GM21723 (cell line): ENCODE results near the gene HNRNPU.

Experiments used
- ATAC-seq: cut with Tn5 transposase; IDR thresholded peaks from one replicate; pipeline ENCODE4 v1.9.1; 2021; ENCODE audit warnings: mild to moderate bottlenecking, moderate library complexity; ENCODE audit not compliant: unreplicated experiment

The HNRNPU gene

GRCh38 chr1:244864253-244865027, at the start of gene HNRNPU:
TSS of gene HNRNPU (minus strand) at chr1:244864543. CDS start at chr1:244864307, 236 bp downstream.
- ATAC-seq: peak; percentile 71

DNA sequence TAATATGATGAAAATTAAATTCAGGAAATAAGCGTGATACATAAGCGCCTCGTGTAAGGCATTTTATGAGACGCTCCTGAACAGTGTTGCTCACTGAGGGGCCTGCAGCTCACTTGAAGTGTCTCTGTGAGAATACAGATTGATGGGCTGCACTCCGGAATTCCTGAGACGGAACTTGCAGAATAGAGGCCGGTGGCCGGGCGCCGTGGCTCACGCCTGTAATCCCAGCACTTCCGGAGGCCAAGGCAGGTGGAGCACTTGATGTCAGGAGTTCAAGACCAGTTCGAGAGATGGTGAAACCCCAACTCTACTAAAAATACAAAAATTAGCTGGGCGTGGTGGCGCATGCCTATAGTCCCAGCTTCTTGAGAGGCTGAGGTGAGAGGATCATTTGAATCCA, 49.5 kb upstream of the HNRNPU start:
- no peak for ATAC-seq

DNA sequence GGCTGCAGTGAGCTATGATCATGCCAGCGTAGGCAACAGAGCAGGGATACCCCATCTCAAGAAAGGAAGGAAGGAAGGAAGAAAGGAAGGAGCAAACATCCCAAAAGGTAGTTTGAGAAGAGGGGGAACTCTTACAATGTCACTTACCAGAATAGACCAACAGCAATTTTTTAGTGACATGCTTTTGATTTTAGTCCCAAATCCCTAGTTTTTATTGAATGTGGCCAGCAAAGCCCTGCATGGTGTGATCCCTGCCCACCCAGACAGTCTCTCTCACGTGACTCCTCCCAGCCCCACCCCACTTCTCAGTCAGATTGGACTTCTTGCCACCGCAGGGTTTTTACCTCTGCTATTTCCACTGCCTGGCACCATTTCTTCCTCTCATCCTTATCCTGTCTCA, 39.8 kb upstream of the HNRNPU start:
- no peak for ATAC-seq

GRCh38 chr1:244901400-244902015, 37.2 kb upstream of the HNRNPU start:
- ATAC-seq: no peak

- no peak for ATAC-seq
Observed at GRCh38 chr1:244897476-244898254, 33.3 kb upstream of the HNRNPU start.

GRCh38 chr1:244896550-244896949, 32.2 kb upstream of the HNRNPU start:
- ATAC-seq: no peak

DNA sequence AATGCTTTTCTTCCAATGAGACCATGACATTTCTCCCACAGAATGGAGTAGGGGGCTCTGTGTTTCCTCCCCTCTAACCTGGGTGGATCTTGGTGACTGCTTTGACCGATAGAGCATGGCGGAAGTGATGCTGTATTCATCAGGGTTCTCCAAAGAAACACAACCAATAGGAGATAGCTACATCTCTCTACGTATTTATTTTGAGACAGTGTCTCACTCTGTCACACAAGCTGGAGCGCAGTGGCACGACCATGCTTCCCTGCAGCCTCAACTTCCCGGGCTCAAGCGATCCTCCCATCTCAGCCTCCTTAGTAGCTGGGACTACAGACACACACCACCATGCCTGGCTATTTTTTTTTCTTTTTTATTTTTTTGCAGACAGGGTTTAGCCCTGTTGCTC, 29.5 kb upstream of the HNRNPU start:
- no peak for ATAC-seq

GRCh38 chr1:244887281-244887680, 22.9 kb upstream of the HNRNPU start:
- no peak for ATAC-seq

DNA sequence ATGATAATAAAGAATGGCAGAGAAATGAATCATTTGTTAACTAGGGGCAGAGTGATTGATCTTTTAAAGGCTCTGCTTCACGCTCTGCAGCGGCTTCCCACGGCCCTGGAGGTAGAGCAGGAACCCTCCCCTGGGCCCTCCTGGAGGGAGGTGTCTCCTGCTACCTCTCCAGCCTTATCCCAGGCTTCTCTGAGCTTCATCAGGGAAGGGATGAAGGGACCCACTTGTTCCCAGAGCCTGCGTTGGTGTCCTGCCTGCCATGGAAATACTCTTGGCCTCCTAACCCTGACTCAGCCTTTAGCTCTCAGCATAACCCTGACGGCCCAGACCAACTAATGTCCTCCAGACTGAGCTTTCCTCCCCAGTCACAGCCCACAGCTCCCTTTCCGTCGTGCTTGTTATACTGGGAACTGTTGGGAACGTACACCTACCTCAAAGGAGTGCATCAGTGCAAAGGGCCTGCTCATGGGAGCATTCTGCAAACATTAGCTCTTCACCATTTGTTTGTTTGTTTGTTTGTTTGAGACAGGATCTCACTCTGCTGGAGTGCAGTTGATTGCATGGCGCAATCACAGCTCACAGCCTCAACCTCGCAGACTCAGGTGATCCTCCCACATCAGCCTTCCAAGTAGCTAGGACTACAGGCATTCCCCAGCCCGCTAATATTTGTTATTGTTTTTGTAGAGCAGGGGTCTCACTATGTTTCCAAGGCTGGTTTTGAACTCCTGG, 17.4 kb upstream of the HNRNPU start:
- no peak for ATAC-seq

GRCh38 chr1:244878681-244879080, 14.3 kb upstream of the HNRNPU start:
- ATAC-seq: no peak

DNA sequence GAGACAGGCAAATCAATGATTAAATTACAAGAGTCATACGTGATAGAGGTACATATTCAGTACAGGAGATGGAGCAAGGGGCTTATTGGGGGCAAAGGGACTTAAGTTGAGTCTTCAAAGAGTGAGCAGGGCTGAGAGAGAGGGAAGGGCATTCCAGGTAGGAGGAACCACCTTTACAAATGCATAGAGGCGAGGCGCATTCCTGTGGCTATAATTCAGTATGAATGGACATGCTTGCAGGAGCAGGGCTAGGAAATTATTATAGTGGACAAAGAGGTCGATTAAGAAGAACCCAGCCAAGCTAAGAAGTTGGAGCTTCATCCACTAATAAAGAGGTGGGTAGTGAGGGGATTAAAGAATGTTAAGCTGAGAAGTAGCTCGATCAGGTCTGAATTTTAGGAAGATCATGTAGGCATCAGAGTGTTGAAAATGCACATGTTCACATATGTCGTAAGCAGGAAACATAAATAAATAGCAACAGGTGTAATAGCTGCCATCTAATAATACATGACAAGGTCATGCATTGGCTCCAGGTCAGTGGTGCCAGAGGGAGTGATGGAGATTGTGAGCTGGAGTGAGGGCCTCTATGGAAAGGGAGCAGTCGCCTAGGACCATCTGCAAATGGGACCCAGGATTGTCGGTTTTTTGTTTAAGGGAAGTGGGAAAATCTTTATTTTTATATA, 12.0 kb upstream of the HNRNPU start:
- ATAC-seq: no peak

- ATAC-seq: no peak
Observed at GRCh38 chr1:244874974-244875579, 10.7 kb upstream of the HNRNPU start.

DNA sequence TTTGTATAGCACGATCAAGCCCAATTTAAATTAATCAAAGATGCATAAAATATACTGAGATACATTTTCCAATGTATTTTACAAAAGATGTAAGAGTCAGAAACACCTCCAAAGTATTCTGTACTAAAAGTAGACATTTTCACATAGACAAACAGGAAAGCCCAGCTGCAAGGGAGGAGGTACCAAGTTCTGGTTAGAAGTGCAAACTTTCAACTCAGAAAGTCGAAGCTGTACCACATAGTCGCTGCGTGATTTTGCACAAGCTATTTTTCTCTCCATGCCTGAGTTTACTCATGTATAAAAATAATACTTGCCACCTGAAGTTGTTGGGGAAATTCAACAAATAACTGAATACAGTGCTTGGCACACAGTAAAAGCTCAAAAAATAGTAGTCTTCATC, 5.6 kb upstream of the HNRNPU start:
- no peak for ATAC-seq

DNA sequence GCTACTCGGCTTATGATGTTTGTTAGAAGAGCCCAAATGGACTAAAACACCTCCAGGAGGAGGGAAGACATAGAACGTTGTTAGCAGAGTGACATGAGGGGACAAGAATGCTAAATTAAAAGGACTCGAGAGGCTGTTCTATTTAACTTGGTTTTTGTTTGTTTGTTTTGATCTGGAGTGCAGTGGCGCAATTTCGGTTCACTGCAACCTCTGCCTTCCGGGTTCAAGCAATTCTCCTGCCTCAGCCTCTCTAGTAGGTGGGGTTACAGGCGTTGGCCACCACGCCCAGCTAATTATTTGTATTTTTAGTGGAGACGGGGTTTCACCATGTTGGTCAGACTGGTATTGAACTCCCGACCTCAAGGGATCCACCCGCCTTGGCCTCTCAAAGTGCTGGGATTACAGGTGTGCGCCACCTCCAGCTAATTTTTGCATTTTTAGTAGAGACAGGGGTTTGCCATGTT, 5.1 kb upstream of the HNRNPU start:
- ATAC-seq: no peak

GRCh38 chr1:244868484-244869363, 4.4 kb upstream of the HNRNPU start:
- no peak for ATAC-seq

GRCh38 chr1:244866355-244866754, 2.0 kb upstream of the HNRNPU start:
- ATAC-seq: no peak

DNA sequence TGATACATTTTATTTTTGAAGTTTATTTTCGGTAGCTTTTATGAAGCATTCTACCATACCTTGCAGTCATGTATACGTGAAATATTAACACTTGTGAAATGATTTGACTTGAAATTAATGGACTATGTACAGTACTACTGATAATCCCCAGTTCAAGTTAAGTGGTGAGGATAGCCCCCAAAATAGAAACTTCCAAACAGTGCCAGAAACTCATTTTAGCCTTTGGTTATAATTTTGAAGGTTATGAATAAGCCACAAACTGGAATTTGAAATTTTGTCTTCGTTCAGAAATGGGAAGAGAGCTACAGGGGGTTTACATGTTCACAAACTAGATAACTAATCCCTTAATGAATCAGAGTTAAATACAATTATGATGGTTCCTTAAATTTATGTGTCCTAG, 1.5 kb upstream of the HNRNPU start:
- no peak for ATAC-seq

DNA sequence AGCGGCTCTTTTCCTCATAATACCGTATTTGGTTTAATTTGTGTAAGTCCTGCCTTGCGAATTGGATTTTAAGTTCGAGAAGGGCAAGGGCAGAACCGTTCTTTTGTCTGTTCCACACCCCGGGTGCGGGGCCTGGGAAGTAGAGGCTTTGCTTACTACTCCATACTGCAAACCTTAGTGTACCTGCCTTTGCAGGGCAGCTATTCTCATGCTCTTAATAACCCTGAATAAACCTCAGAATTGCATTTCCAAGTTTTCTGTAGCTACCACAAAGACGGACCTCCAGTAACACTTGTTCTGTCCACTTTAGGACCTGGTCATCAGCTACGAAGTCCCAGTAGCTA, 657 bp upstream of the HNRNPU start:
- ATAC-seq: no peak
